Measurements from ENCODE around the gene VCPKMT. TPM values are rescaled to one million over a fixed set of nuclear protein-coding genes. Genes with fewer than 3 reads are reported as not detected.

Gene VCPKMT
- total RNA-seq: 11.3 TPM

GRCh38 chr14:50116181-50116956 is at the start of gene VCPKMT:
Gene VCPKMT, minus strand, starts transcription at chr14:50116572. Its CDS starts 20 bp downstream, at chr14:50116552.

Small RNA genes within 50 kb of the gene (small RNA-seq; reads per million reads assigned to genes)
- not detected for gene RF00019

Other genes with a start within 250 kb of the VCPKMT start
- gene ARF6, start 223.5 kb downstream of the VCPKMT start, total RNA-seq: 69.4 TPM
- gene SOS2, start 115.0 kb upstream of the VCPKMT start, total RNA-seq: 73.8 TPM
- gene L2HGDH, start 195.7 kb upstream of the VCPKMT start, total RNA-seq: 15.7 TPM
- gene DMAC2L, start 195.8 kb upstream of the VCPKMT start, total RNA-seq: 10.6 TPM